Endothelial cell of umbilical vein (primary cell): ENCODE results near the gene ZNF366. TPM values are rescaled to one million over a fixed set of nuclear protein-coding genes. Genes with fewer than 3 reads are reported as not detected.

Experiments
- BruUV-seq: library from RNA; stranded (reverse); fragments of 400-500 nt; replicated peaks from 2 replicates; lab custom pipeline; 2021; lab: Mats Ljungman, UMichigan
- CTCF ChIA-PET: fragments of 300-600, 350-600 bp; sonication (Branson Sonifier 250); formaldehyde crosslinking; loops from one replicate; lab custom pipeline; 2021; ENCODE audit warnings: antibody characterized with exemption, inconsistent platforms; lab: Charles Lee
- POLR2A ChIA-PET: fragments of 300-600, 350-600 bp; sonication (Branson Sonifier 250); formaldehyde crosslinking; loops from one replicate; lab custom pipeline; 2021; ENCODE audit warnings: antibody characterized with exemption, inconsistent platforms; lab: Charles Lee
- DNase-seq: peaks from one replicate; pipeline ENCODE4 v3.0.0-alpha.2; 2011; ENCODE audit warnings: low read depth, low spot score
- FAIRE-seq: peaks from 2 replicates; lab custom pipeline; 2011; peaks lifted over from hg19 to GRCh38; lab: Jason Lieb, UNC
- H2AFZ ChIP-seq: 2 replicates; pipeline ENCODE4 v1.6.0; 2012; ENCODE audit warnings: low read depth, low read length, control low read depth, inconsistent platforms
- H3K27ac ChIP-seq: 2 replicates; pipeline ENCODE4 v1.5.1; 2011; ENCODE audit warnings: low read depth, mild to moderate bottlenecking, control low read depth, low read length, moderate library complexity; ENCODE audit not compliant: insufficient read depth
- H3K27me3 ChIP-seq, 2 experiments: 2 replicates each; pipeline versions ENCODE4 v1.6.0 to v1.6.1; 2011; ENCODE audit warnings: low read length in 2 of 2, mixed read lengths in 1 of 2; ENCODE audit not compliant: control insufficient read depth in 2 of 2, insufficient read depth in 2 of 2
- H3K36me3 ChIP-seq, 2 experiments: 2 replicates in 1 of 2; 3 replicates in 1 of 2; pipeline ENCODE4 v1.5.1; 2011; ENCODE audit warnings: low read length in 2 of 2, mild to moderate bottlenecking in 1 of 2, moderate library complexity in 1 of 2; ENCODE audit not compliant: control insufficient read depth in 2 of 2, insufficient read depth in 2 of 2; ENCODE audit errors: extremely low read depth in 1 of 2
- H3K4me1 ChIP-seq: 3 replicates; pipeline ENCODE4 v1.5.1; 2011; ENCODE audit warnings: mild to moderate bottlenecking, low read length; ENCODE audit not compliant: control insufficient read depth, insufficient read depth; ENCODE audit errors: extremely low read depth
- H3K4me2 ChIP-seq: 2 replicates; pipeline ENCODE4 v1.6.1; 2011; ENCODE audit warnings: low read length, control low read depth, mixed read lengths; ENCODE audit not compliant: insufficient read depth
- H3K4me3 ChIP-seq, 3 experiments: fragments of 200-600 bp in 1 of 3; sonication (generic), shearing (Covaris generic) in 1 of 3; replicated peaks in 1 of 3; 2 replicates each; pipeline ENCODE4 v1.5.1; 2011 to 2016; ENCODE audit warnings: control low read depth in 3 of 3, low read length in 3 of 3, mild to moderate bottlenecking in 2 of 3, inconsistent platforms in 1 of 3, low read depth in 1 of 3, moderate library complexity in 1 of 3; ENCODE audit not compliant: insufficient read depth in 1 of 3
- H3K79me2 ChIP-seq: 2 replicates; pipeline ENCODE4 v1.6.0; 2012; ENCODE audit warnings: low read length, inconsistent platforms; ENCODE audit not compliant: control insufficient read depth, insufficient read depth
- H3K9ac ChIP-seq: replicated peaks from 2 replicates; pipeline ENCODE3; 2011; ENCODE audit warnings: low read length, control low read depth; ENCODE audit not compliant: insufficient read depth; ENCODE audit errors: extremely low read depth
- H3K9me1 ChIP-seq: replicated peaks from 3 replicates; pipeline ENCODE4 v1.6.0; 2011; ENCODE audit warnings: mild to moderate bottlenecking, low read length; ENCODE audit not compliant: control insufficient read depth, insufficient read depth; ENCODE audit errors: extremely low read depth
- H3K9me3 ChIP-seq: replicated peaks from 2 replicates; pipeline ENCODE4 v1.5.1; 2012; ENCODE audit warnings: low read length, inconsistent platforms; ENCODE audit not compliant: control insufficient read depth, insufficient read depth
- H4K20me1 ChIP-seq: replicated peaks from 2 replicates; pipeline ENCODE3; 2011; ENCODE audit warnings: mild to moderate bottlenecking, low read length; ENCODE audit not compliant: control insufficient read depth, insufficient read depth; ENCODE audit errors: extremely low read depth
- CTCF ChIP-seq, 2 donors: IDR thresholded peaks; 1 replicate in 1 of 2; 2 replicates in 1 of 2; pipeline ENCODE4 v1.5.1; 2011; ENCODE audit warnings: low read length in 2 of 2, mild to moderate bottlenecking in 2 of 2, moderate library complexity in 2 of 2, control low read depth in 1 of 2, inconsistent platforms in 1 of 2, low read depth in 1 of 2; ENCODE audit not compliant: insufficient read depth in 1 of 2; ENCODE audit errors: extremely low read depth in 1 of 2
- EZH2 ChIP-seq: IDR thresholded peaks from 2 replicates; pipeline ENCODE4 v1.6.1; 2012; ENCODE audit warnings: borderline replicate concordance, low read depth, mild to moderate bottlenecking, moderate library complexity, low read length, inconsistent platforms; ENCODE audit not compliant: severe bottlenecking
- FOS ChIP-seq: IDR thresholded peaks from 2 replicates; pipeline ENCODE4 v1.6.1; 2011; ENCODE audit warnings: mild to moderate bottlenecking, low read length, moderate library complexity, borderline replicate concordance; ENCODE audit not compliant: insufficient read depth
- GATA2 ChIP-seq: IDR thresholded peaks from 2 replicates; pipeline ENCODE4 v1.7.0; 2011; ENCODE audit warnings: low read depth, mild to moderate bottlenecking, moderate library complexity, mixed read lengths, low read length; ENCODE audit not compliant: insufficient read length, insufficient read depth
- JUN ChIP-seq: IDR thresholded peaks from 2 replicates; pipeline ENCODE4 v1.6.1; 2011; ENCODE audit warnings: borderline replicate concordance, low read depth; ENCODE audit not compliant: insufficient read length, insufficient read depth
- MAX ChIP-seq: IDR thresholded peaks from 2 replicates; pipeline ENCODE4 v1.6.1; 2011; ENCODE audit not compliant: insufficient read depth, insufficient read length
- MYC ChIP-seq: IDR thresholded peaks from one replicate; pipeline ENCODE4 v1.6.1; 2011; ENCODE audit warnings: mild to moderate bottlenecking, low read depth, low read length
- POLR2A ChIP-seq: IDR thresholded peaks from 2 replicates; pipeline ENCODE4 v1.6.1; 2012; ENCODE audit warnings: low read depth, mild to moderate bottlenecking, control low read depth, low read length
- POLR2AphosphoS5 ChIP-seq: IDR thresholded peaks from 2 replicates; pipeline ENCODE4 v1.6.1; 2012; ENCODE audit warnings: low read depth, mild to moderate bottlenecking, control low read depth, low read length, moderate library complexity; ENCODE audit not compliant: insufficient read depth
- dilution Hi-C: fragments of 300-500 bp; cut with MboI; formaldehyde crosslinking; loops from one replicate; pipeline ENCODE4 v1.15.0; 2019; ENCODE audit warnings: low sequenced_read_pairs; ENCODE audit not compliant: extremely low pct_ligation_motif_present
- intact Hi-C: fragments of 100-400 bp; cut with micrococcal nuclease; formaldehyde crosslinking; loops from one replicate; pipeline ENCODE4 v1.10.0; 2022
- polyA plus RNA-seq, 4 experiments: library from polyadenylated mRNA; depleted of rRNA in 3 of 4; stranded (reverse) in 3 of 4; unstranded in 1 of 4; fragments of >200 nt; gene quantifications; 2 replicates each; pipeline versions ENCODE4 v1.2.1 to v1.2.3, GENCODE V29; 2011 to 2012; ENCODE audit warnings: missing spikeins in 1 of 4
- total RNA-seq: library from RNA; stranded (reverse); gene quantifications from 2 replicates; pipeline ENCODE4 v1.2.3, GENCODE V29; 2021

The ZNF366 gene
- total and polyA plus RNA-seq, 2 donors (not counting 3 experiments of a cell fraction or from before 2014, with no cell fraction given), result 1.3 to 4.1 TPM

GRCh38 chr5:72458407-72458806 is 48.8 kb downstream of the ZNF366 start:
- CTCF ChIA-PET, result no interaction called here
- Histone ChIP-seq H3K36me3 (no peaks in the 10 kb centered on the region), H2AFZ (no peak overlapping the region), H3K4me1 (peaks cover 23% of the 10 kb centered on the region), H3K27ac (no peak overlapping the region), H3K9ac (no peak overlapping the region), H4K20me1 (no peaks in the 10 kb centered on the region), H3K9me1 (no peaks in the 10 kb centered on the region), H3K27me3 (no peaks in the 10 kb centered on the region), H3K9me3 (no peaks in the 10 kb centered on the region), H3K79me2 (no peaks in the 10 kb centered on the region), H3K4me2 (no peak overlapping the region), H3K4me3 (no peak overlapping the region)
- dilution Hi-C loops, result no loop called here
- FAIRE-seq (no peak), DNase-seq (no peak)
- BruUV-seq, result no TSS peak
- intact Hi-C loops, result no loop called here
- POLR2A ChIA-PET, result no interaction called here
- TF ChIP-seq CTCF (IDR thresholded peaks at IDR 0.05; ENCODE audit: extremely low read depth in 1 of 2, insufficient read depth in 1 of 2, low read depth in 1 of 2, low read length in 2 of 2) (no peak), FOS (no peak), EZH2 (no peak), JUN (no peak), MAX (no peak), MYC (no peak), POLR2A (no peak), GATA2 (no peak), POLR2AphosphoS5 (no peak)
